HCT116 (cell line): ENCODE data around the gene C1R. TPM values are rescaled to one million over a fixed set of nuclear protein-coding genes. Genes with fewer than 3 reads are reported as not detected.

Source experiments
- ATAC-seq: fragments of 200-7000 bp; cut with Tn5 transposase; 2 replicates; pipeline ENCODE4 v1.9.1; 2020; ENCODE audit warnings: mild to moderate bottlenecking, moderate library complexity
- BruUV-seq: library from RNA; stranded (reverse); fragments of 400-500 nt; replicated peaks from 2 replicates; lab custom pipeline; 2021; lab: Mats Ljungman, UMichigan
- CTCF ChIA-PET: fragments of 300-600 bp; sonication (Branson Sonifier 250); formaldehyde crosslinking; loops from one replicate; lab custom pipeline; 2021; ENCODE audit warnings: antibody characterized with exemption; lab: Charles Lee
- POLR2A ChIA-PET: fragments of 300-600, 350-600 bp; sonication (Branson Sonifier 250); formaldehyde crosslinking; loops from one replicate; lab custom pipeline; 2021; ENCODE audit warnings: antibody characterized with exemption; lab: Charles Lee
- RAD21 ChIA-PET, 2 experiments: fragments of 300-600 bp; sonication (Branson Sonifier 250); formaldehyde crosslinking; loops; one replicate each; lab custom pipeline; 2023; ENCODE audit warnings: low total read pairs in 2 of 2; ENCODE audit not compliant: uncharacterized antibody in 2 of 2, unreplicated experiment in 2 of 2, low non-redundant PET in 1 of 2; lab: Charles Lee
- DNase-seq: peaks from one replicate; pipeline ENCODE4 v3.0.0-alpha.2; 2010; ENCODE audit warnings: low read depth, low spot score
- H2AFZ ChIP-seq: fragments of 200-600 bp; shearing (Covaris generic), sonication (generic); 2 replicates; pipeline ENCODE4 v1.6.1; 2017; ENCODE audit warnings: low read depth, mixed run types, mixed read lengths, antibody characterized with exemption, low read length; ENCODE audit not compliant: poor library complexity, severe bottlenecking
- H3K27ac ChIP-seq: 2 replicates; pipeline ENCODE4 v1.5.1; 2012; ENCODE audit warnings: low read depth, low read length
- H3K27me3 ChIP-seq: fragments of 200-600 bp; sonication (generic); 2 replicates; pipeline ENCODE4 v1.6.1; 2016; ENCODE audit warnings: mixed run types, low read length, mixed read lengths; ENCODE audit not compliant: insufficient read depth
- H3K36me3 ChIP-seq, 2 experiments: fragments of 200-500 bp in 1 of 2; fragments of 200-600 bp in 1 of 2; sonication (Bioruptor generic) in 1 of 2; sonication (generic) in 1 of 2; 2 replicates each; pipeline versions ENCODE4 v1.5.1 to v1.6.1; 2014 to 2016; ENCODE audit warnings: low read length in 2 of 2, inconsistent platforms in 1 of 2, mixed read lengths in 1 of 2, mixed run types in 1 of 2; ENCODE audit not compliant: insufficient read depth in 2 of 2, control insufficient read depth in 1 of 2
- H3K4me1 ChIP-seq, 2 experiments: fragments of 200-600 bp in 1 of 2; sonication (generic) in 1 of 2; 2 replicates each; pipeline versions ENCODE4 v1.5.1 to v1.6.1; 2012 to 2017; ENCODE audit warnings: low read length in 2 of 2, inconsistent platforms in 1 of 2, mild to moderate bottlenecking in 1 of 2, mixed read lengths in 1 of 2, mixed run types in 1 of 2, moderate library complexity in 1 of 2; ENCODE audit not compliant: insufficient read depth in 2 of 2, control insufficient read depth in 1 of 2
- H3K4me2 ChIP-seq: fragments of 200-600 bp; sonication (generic); 2 replicates; pipeline ENCODE4 v1.6.1; 2017; ENCODE audit warnings: mixed run types, low read length, mixed read lengths
- H3K4me3 ChIP-seq, 2 experiments: fragments of 200-600 bp in 1 of 2; sonication (generic) in 1 of 2; replicated peaks in 1 of 2; 2 replicates each; pipeline ENCODE4 v1.5.1; 2011 to 2016; ENCODE audit warnings: low read length in 2 of 2, control low read depth in 1 of 2, low read depth in 1 of 2, mild to moderate bottlenecking in 1 of 2, mixed read lengths in 1 of 2, mixed run types in 1 of 2
- H3K79me2 ChIP-seq: fragments of 200-600 bp; sonication (generic); 2 replicates; pipeline ENCODE4 v1.6.1; 2017; ENCODE audit warnings: mild to moderate bottlenecking, mixed run types, low read length, moderate library complexity, mixed read lengths; ENCODE audit not compliant: insufficient read depth
- H3K9ac ChIP-seq: fragments of 200-600 bp; sonication (generic); 2 replicates; pipeline ENCODE4 v1.6.1; 2016; ENCODE audit warnings: low read length, mixed read lengths
- H3K9me2 ChIP-seq: fragments of 200-600 bp; sonication (generic), shearing (Covaris generic); 2 replicates; pipeline ENCODE4 v1.6.1; 2017; ENCODE audit warnings: mixed run types, mild to moderate bottlenecking, moderate library complexity; ENCODE audit not compliant: insufficient read depth
- H3K9me3 ChIP-seq, 2 experiments: fragments of 200-500 bp in 1 of 2; fragments of 200-600 bp in 1 of 2; sonication (Bioruptor generic) in 1 of 2; sonication (generic) in 1 of 2; 2 replicates each; pipeline ENCODE4 v1.6.1; 2014 to 2017; ENCODE audit warnings: low read length in 2 of 2, mixed read lengths in 2 of 2, inconsistent platforms in 1 of 2, low read depth in 1 of 2, mild to moderate bottlenecking in 1 of 2, mixed run types in 1 of 2, moderate library complexity in 1 of 2; ENCODE audit not compliant: control insufficient read depth in 1 of 2, insufficient read depth in 1 of 2
- H4K20me1 ChIP-seq: fragments of 200-600 bp; sonication (generic), shearing (Covaris generic); 2 replicates; pipeline ENCODE4 v1.6.1; 2017; ENCODE audit warnings: mixed run types, mild to moderate bottlenecking, moderate library complexity; ENCODE audit not compliant: insufficient read depth
- ATF3 ChIP-seq: IDR thresholded peaks from 2 replicates; pipeline ENCODE4 v1.6.1; 2012
- CTCF ChIP-seq, 3 experiments: fragments of 200-600 bp in 1 of 3; sonication (generic) in 1 of 3; IDR thresholded peaks in 2 of 3; conservative IDR thresholded peaks in 1 of 3; 2 replicates each; pipeline ENCODE4 v1.5.1; 2012 to 2017; ENCODE audit warnings: low read depth in 2 of 3, low read length in 2 of 3, antibody characterized with exemption in 1 of 3, borderline replicate concordance in 1 of 3, control low read depth in 1 of 3, mild to moderate bottlenecking in 1 of 3, mixed read lengths in 1 of 3, mixed run types in 1 of 3, moderate library complexity in 1 of 3; ENCODE audit not compliant: insufficient read depth in 1 of 3
- EGR1 ChIP-seq: IDR thresholded peaks from 2 replicates; pipeline ENCODE4 v1.6.1; 2012; ENCODE audit warnings: low read depth
- EZH2phosphoT487 ChIP-seq: fragments of 200-600 bp; IDR thresholded peaks from 2 replicates; pipeline ENCODE4 v1.6.1; 2018; ENCODE audit warnings: antibody characterized with exemption, borderline replicate concordance
- FOSL1 ChIP-seq: IDR thresholded peaks from 2 replicates; pipeline ENCODE4 v1.6.1; 2012; ENCODE audit warnings: low read depth
- JUND ChIP-seq: IDR thresholded peaks from 2 replicates; pipeline ENCODE4 v1.6.1; 2012
- MAX ChIP-seq: IDR thresholded peaks from 2 replicates; pipeline ENCODE4 v1.6.1; 2012
- POLR2A ChIP-seq: IDR thresholded peaks from 2 replicates; pipeline ENCODE4 v1.7.0; 2011; ENCODE audit warnings: borderline replicate concordance; ENCODE audit not compliant: insufficient read depth, insufficient read length; ENCODE audit errors: extremely low read depth
- RAD21 ChIP-seq: IDR thresholded peaks from 2 replicates; pipeline ENCODE4 v1.6.1; 2012; ENCODE audit warnings: low read depth, mild to moderate bottlenecking
- SIN3A ChIP-seq: IDR thresholded peaks from 2 replicates; pipeline ENCODE4 v1.6.1; 2012; ENCODE audit warnings: low read depth
- SRF ChIP-seq: IDR thresholded peaks from 2 replicates; pipeline ENCODE4 v1.6.1; 2012; ENCODE audit warnings: low read depth
- YY1 ChIP-seq: IDR thresholded peaks from 2 replicates; pipeline ENCODE4 v1.6.1; 2011; ENCODE audit warnings: low read length, low read depth, moderate library complexity, mild to moderate bottlenecking; ENCODE audit not compliant: insufficient replicate concordance; ENCODE audit errors: extremely low read depth
- ZFX ChIP-seq: fragments of 450-650 bp; IDR thresholded peaks from 2 replicates; pipeline ENCODE4 v1.6.1; 2017
- ZNF274 ChIP-seq: fragments of 200-500 bp; sonication (Bioruptor generic); IDR thresholded peaks from 2 replicates; pipeline ENCODE4 v1.6.1; 2014; ENCODE audit warnings: mild to moderate bottlenecking, low read depth, low read length, inconsistent platforms
- intact Hi-C: fragments of 100-400 bp; cut with micrococcal nuclease; formaldehyde crosslinking; loops from 2 replicates; pipeline ENCODE4 v1.10.0; 2022
- total RNA-seq: library from RNA; stranded (reverse); gene quantifications from one replicate; pipeline ENCODE4 v1.2.1, GENCODE V29; 2021; ENCODE audit not compliant: unreplicated experiment

Gene C1R
- total RNA-seq, 1 experiment from 2014 or later, result 4.3 TPM

GRCh38 chr12:7060353-7060954 lies 31.8 kb downstream of the C1R start, which contains the start of gene C1S:
Gene C1S, plus strand, starts transcription at chr12:7060718. Its CDS starts 1,195 bp downstream, at chr12:7061913.
- Histone ChIP-seq H3K4me2 (no peak within 1 kb of the TSS), H2AFZ (no peak within 1 kb of the TSS), H3K79me2 (no peaks in the 10 kb centered on the region), H3K9ac (no peak within 1 kb of the TSS), H3K27me3 (no peaks in the 10 kb centered on the region), H3K27ac (no peak within 1 kb of the TSS), H3K9me3 (no peaks in the 10 kb centered on the region), H3K9me2 (no peaks in the 10 kb centered on the region), H3K36me3 (no peaks in the 10 kb centered on the region), H3K4me3 (no peak within 1 kb of the TSS), H3K4me1 (peaks cover 0 to 4% of the 10 kb centered on the region in 2 experiments; a peak in 1 of 4 replicates), H4K20me1 (no peaks in the 10 kb centered on the region)
- ATAC-seq (peak; percentile 58), DNase-seq (no peak)
- no TSS peak for BruUV-seq
- POLR2A ChIA-PET, result no interaction called here
- peak; percentile 61 for TF ChIP-seq RAD21
- TF ChIP-seq CTCF (IDR thresholded peaks at IDR 0.05 in 2 of 3, conservative IDR thresholded peaks at IDR 0.05 in 1 of 3; ENCODE audit: borderline replicate concordance in 1 of 3, insufficient read depth in 1 of 3, low read depth in 2 of 3, low read length in 2 of 3), result peak; percentile 22 to 52 (median 24); a peak in 3 of 6 replicates
- no peak for TF ChIP-seq POLR2A
- no peak for TF ChIP-seq ZNF274
- intact Hi-C loops, result no loop called here
- RAD21 ChIA-PET, result no interaction called here
- CTCF ChIA-PET, result interaction anchor here (0.6 to 0.8 kb wide), 2 partner anchors 17 to 188 kb away, joined by 3 to 4 read pairs; no protein-coding TSS in a partner anchor

- no peak overlapping the region for H3K4me2 ChIP-seq
- H2AFZ ChIP-seq, result no peak overlapping the region
- TF ChIP-seq FOSL1 (no peak), ZFX (no peak), MAX (no peak), SRF (no peak), ATF3 (no peak), EZH2phosphoT487 (no peak), CTCF (IDR thresholded peaks at IDR 0.05 in 2 of 3, conservative IDR thresholded peaks at IDR 0.05 in 1 of 3; ENCODE audit: borderline replicate concordance in 1 of 3, insufficient read depth in 1 of 3, low read depth in 2 of 3, low read length in 2 of 3) (no peak), POLR2A (no peak), YY1 (no peak), JUND (no peak), SIN3A (no peak), RAD21 (no peak), EGR1 (no peak), ZNF274 (no peak)
These were observed 32.5 kb downstream of the C1R start for GRCh38 chr12:7059780-7060179.

More at GRCh38 chr12:7059780-7060179, 32.5 kb downstream of the C1R start:
- ATAC-seq, result no peak
- Histone ChIP-seq H3K9me2 (no peaks in the 10 kb centered on the region), H3K79me2 (no peaks in the 10 kb centered on the region), H3K36me3 (no peaks in the 10 kb centered on the region), H3K4me3 (no peak overlapping the region), H3K27ac (no peak overlapping the region), H3K27me3 (no peaks in the 10 kb centered on the region), H3K4me1 (peaks cover 0 to 4% of the 10 kb centered on the region in 2 experiments; a peak in 1 of 4 replicates), H3K9ac (no peak overlapping the region), H4K20me1 (no peaks in the 10 kb centered on the region), H3K9me3 (no peaks in the 10 kb centered on the region)
- BruUV-seq, result no TSS peak
- ChIA-PET POLR2A (no interaction called here), CTCF (interaction anchor here (0.6 kb wide), 1 partner anchor 18 kb away, joined by 3 read pairs; no protein-coding TSS in a partner anchor), RAD21 (no interaction called here)
- DNase-seq, result no peak
- intact Hi-C loops, result no loop called here
